ENCODE results near the gene IMPACT. TPM values are rescaled to one million over a fixed set of nuclear protein-coding genes. Genes with fewer than 3 reads are reported as not detected.

The IMPACT gene
- total RNA-seq (2014; rRNA removed; shearing (Covaris generic); ENCODE audit: low replicate concordance): 21.7 and 44.7 TPM in 2 replicates

- in situ Hi-C loops (cut with HindIII; ENCODE audit: low pct_unique_long_range_greater_than_20kb, low sequenced_read_pairs): no loop called here
- peak; percentile 76 for DNase-seq (ENCODE audit: low read depth)
Measured at GRCh38 chr18:24426398-24427294, at the start of gene IMPACT. TSS of gene IMPACT (plus strand) at chr18:24426670. CDS start at chr18:24426757, 87 bp downstream.

GRCh38 chr18:24378598-24378997 lies 47.9 kb upstream of the IMPACT start:
- DNase-seq (ENCODE audit: low read depth): no peak
- in situ Hi-C loops (cut with HindIII; ENCODE audit: low pct_unique_long_range_greater_than_20kb, low sequenced_read_pairs): no loop called here

GRCh38 chr18:24380163-24380747 lies 46.2 kb upstream of the IMPACT start:
- in situ Hi-C loops (cut with HindIII; ENCODE audit: low pct_unique_long_range_greater_than_20kb, low sequenced_read_pairs): no loop called here
- DNase-seq (ENCODE audit: low read depth): no peak

GRCh38 chr18:24381126-24381525 lies 45.3 kb upstream of the IMPACT start:
- in situ Hi-C loops (cut with HindIII; ENCODE audit: low pct_unique_long_range_greater_than_20kb, low sequenced_read_pairs): no loop called here
- no peak for DNase-seq (ENCODE audit: low read depth)

GRCh38 chr18:24386681-24387080 lies 39.8 kb upstream of the IMPACT start:
- DNase-seq (ENCODE audit: low read depth): no peak
- in situ Hi-C loops (cut with HindIII; ENCODE audit: low pct_unique_long_range_greater_than_20kb, low sequenced_read_pairs): no loop called here

- DNase-seq (ENCODE audit: low read depth): no peak
- in situ Hi-C loops (cut with HindIII; ENCODE audit: low pct_unique_long_range_greater_than_20kb, low sequenced_read_pairs): no loop called here
Measured at GRCh38 chr18:24388957-24389356, 37.5 kb upstream of the IMPACT start.

GRCh38 chr18:24395049-24395795 lies 31.2 kb upstream of the IMPACT start:
- DNase-seq (ENCODE audit: low read depth): peak; percentile 8
- in situ Hi-C loops (cut with HindIII; ENCODE audit: low pct_unique_long_range_greater_than_20kb, low sequenced_read_pairs): no loop called here

- DNase-seq (ENCODE audit: low read depth): no peak
- in situ Hi-C loops (cut with HindIII; ENCODE audit: low pct_unique_long_range_greater_than_20kb, low sequenced_read_pairs): no loop called here
Measured at GRCh38 chr18:24396082-24396633, 30.3 kb upstream of the IMPACT start.

GRCh38 chr18:24397131-24397693 lies 29.3 kb upstream of the IMPACT start:
- peak; percentile 51 for DNase-seq (ENCODE audit: low read depth)
- in situ Hi-C loops (cut with HindIII; ENCODE audit: low pct_unique_long_range_greater_than_20kb, low sequenced_read_pairs): no loop called here

- peak; percentile 75 for DNase-seq (ENCODE audit: low read depth)
- in situ Hi-C loops (cut with HindIII; ENCODE audit: low pct_unique_long_range_greater_than_20kb, low sequenced_read_pairs): no loop called here
Measured at GRCh38 chr18:24397694-24398368, 28.6 kb upstream of the IMPACT start, which contains the start of gene OSBPL1A. TSS of gene OSBPL1A (minus strand) at chr18:24397824. CDS start at chr18:24377533, 20,291 bp downstream.

GRCh38 chr18:24398540-24398939 lies 27.9 kb upstream of the IMPACT start:
- in situ Hi-C loops (cut with HindIII; ENCODE audit: low pct_unique_long_range_greater_than_20kb, low sequenced_read_pairs): no loop called here
- no peak for DNase-seq (ENCODE audit: low read depth)

GRCh38 chr18:24400587-24400986 lies 25.9 kb upstream of the IMPACT start:
- in situ Hi-C loops (cut with HindIII; ENCODE audit: low pct_unique_long_range_greater_than_20kb, low sequenced_read_pairs): no loop called here
- no peak for DNase-seq (ENCODE audit: low read depth)

GRCh38 chr18:24402209-24402785 lies 24.2 kb upstream of the IMPACT start:
- no peak for DNase-seq (ENCODE audit: low read depth)
- in situ Hi-C loops (cut with HindIII; ENCODE audit: low pct_unique_long_range_greater_than_20kb, low sequenced_read_pairs): no loop called here

- no peak for DNase-seq (ENCODE audit: low read depth)
Measured at GRCh38 chr18:24403076-24403475, 23.4 kb upstream of the IMPACT start.

GRCh38 chr18:24404591-24404990 lies 21.9 kb upstream of the IMPACT start:
- no peak for DNase-seq (ENCODE audit: low read depth)
- in situ Hi-C loops (cut with HindIII; ENCODE audit: low pct_unique_long_range_greater_than_20kb, low sequenced_read_pairs): no loop called here

More at GRCh38 chr18:24403076-24403475, 23.4 kb upstream of the IMPACT start:
- in situ Hi-C loops (cut with HindIII; ENCODE audit: low pct_unique_long_range_greater_than_20kb, low sequenced_read_pairs): no loop called here

GRCh38 chr18:24408496-24408895 lies 18.0 kb upstream of the IMPACT start:
- in situ Hi-C loops (cut with HindIII; ENCODE audit: low pct_unique_long_range_greater_than_20kb, low sequenced_read_pairs): no loop called here
- no peak for DNase-seq (ENCODE audit: low read depth)

GRCh38 chr18:24413148-24413547 lies 13.3 kb upstream of the IMPACT start:
- no peak for DNase-seq (ENCODE audit: low read depth)
- in situ Hi-C loops (cut with HindIII; ENCODE audit: low pct_unique_long_range_greater_than_20kb, low sequenced_read_pairs): no loop called here
